CD14-positive monocyte (primary cell): ENCODE results near the gene PIGR. TPM values are rescaled to one million over a fixed set of nuclear protein-coding genes. Genes with fewer than 3 reads are reported as not detected.

Experiments used
- DNase-seq, 3 donors: peaks; one replicate each; pipeline ENCODE4 v3.0.0-alpha.2; 2011 to 2022
- H2AFZ ChIP-seq: 2 replicates; pipeline ENCODE4 v1.6.0; 2012; ENCODE audit warnings: mild to moderate bottlenecking, low read depth, low read length, inconsistent platforms; ENCODE audit not compliant: insufficient read depth, poor library complexity, severe bottlenecking
- H3K27ac ChIP-seq, 2 donors: 1 replicate in 1 of 2; 2 replicates in 1 of 2; pipeline ENCODE4 v1.5.1; 2012 to 2013; ENCODE audit warnings: low read length in 2 of 2, control low read depth in 1 of 2, inconsistent platforms in 1 of 2, low read depth in 1 of 2, mild to moderate bottlenecking in 1 of 2
- H3K27me3 ChIP-seq, 2 donors: one replicate each; pipeline versions ENCODE4 v1.6.0 to v1.6.1; 2011 to 2013; ENCODE audit warnings: low read length in 2 of 2; ENCODE audit not compliant: control insufficient read depth in 2 of 2, insufficient read depth in 2 of 2
- H3K36me3 ChIP-seq, 2 donors: replicated peaks in 1 of 2; 1 replicate in 1 of 2; 2 replicates in 1 of 2; pipeline versions ENCODE4 v1.5.1 to v1.6.1; 2012 to 2013; ENCODE audit warnings: low read length in 2 of 2, control low read depth in 1 of 2, inconsistent platforms in 1 of 2, mild to moderate bottlenecking in 1 of 2; ENCODE audit not compliant: insufficient read depth in 2 of 2, control insufficient read depth in 1 of 2
- H3K4me1 ChIP-seq, 2 donors: 1 replicate in 1 of 2; 2 replicates in 1 of 2; pipeline versions ENCODE4 v1.5.1 to v1.6.1; 2012 to 2013; ENCODE audit warnings: low read length in 2 of 2, control low read depth in 1 of 2, inconsistent platforms in 1 of 2, mild to moderate bottlenecking in 1 of 2, moderate library complexity in 1 of 2; ENCODE audit not compliant: insufficient read depth in 2 of 2, control insufficient read depth in 1 of 2
- H3K4me2 ChIP-seq: replicated peaks from 2 replicates; pipeline ENCODE3; 2012; ENCODE audit warnings: low read length, moderate library complexity, mild to moderate bottlenecking; ENCODE audit not compliant: poor library complexity, severe bottlenecking; ENCODE audit errors: extremely low read depth
- H3K4me3 ChIP-seq, 3 experiments: fragments of 200-600 bp in 1 of 3; sonication (generic) in 1 of 3; replicated peaks in 1 of 3; 1 replicate in 2 of 3; 2 replicates in 1 of 3; pipeline ENCODE4 v1.5.1; 2011 to 2013; ENCODE audit warnings: low read length in 3 of 3, mild to moderate bottlenecking in 3 of 3, control low read depth in 2 of 3, low read depth in 2 of 3, inconsistent platforms in 1 of 3, moderate library complexity in 1 of 3
- H3K79me2 ChIP-seq: 2 replicates; pipeline ENCODE4 v1.6.0; 2012; ENCODE audit warnings: mild to moderate bottlenecking, control low read depth, inconsistent platforms, low read length, moderate library complexity; ENCODE audit not compliant: insufficient read depth
- H3K9ac ChIP-seq: 2 replicates; pipeline ENCODE4 v1.6.0; 2017; ENCODE audit warnings: low read length, mild to moderate bottlenecking; ENCODE audit not compliant: insufficient read depth, poor library complexity, severe bottlenecking
- H3K9me3 ChIP-seq, 2 donors: replicated peaks in 1 of 2; 1 replicate in 1 of 2; 2 replicates in 1 of 2; pipeline versions ENCODE4 v1.5.1 to v1.6.1; 2012 to 2013; ENCODE audit warnings: low read length in 2 of 2, control low read depth in 1 of 2; ENCODE audit not compliant: control insufficient read depth in 1 of 2, insufficient read depth in 1 of 2
- H4K20me1 ChIP-seq: 2 replicates; pipeline ENCODE4 v1.6.0; 2012; ENCODE audit warnings: mild to moderate bottlenecking, low read length, control low read depth, moderate library complexity; ENCODE audit not compliant: insufficient read depth
- H3K27ac Mint-ChIP-seq, 7 donors: one replicate each; pipeline ENCODE4 v1.8.0; 2020; ENCODE audit warnings: mild to moderate bottlenecking in 7 of 7, mixed read lengths in 7 of 7, moderate library complexity in 6 of 7, inconsistent platforms in 2 of 7
- H3K27me3 Mint-ChIP-seq, 3 donors: one replicate each; pipeline ENCODE4 v1.8.0; 2021 to 2022; ENCODE audit warnings: low read depth in 3 of 3, mild to moderate bottlenecking in 3 of 3, mixed read lengths in 3 of 3, moderate library complexity in 3 of 3, inconsistent platforms in 1 of 3
- H3K36me3 Mint-ChIP-seq, 2 donors: one replicate each; pipeline ENCODE4 v1.8.0; 2020; ENCODE audit warnings: mixed read lengths in 2 of 2, inconsistent platforms in 1 of 2, mild to moderate bottlenecking in 1 of 2
- H3K4me1 Mint-ChIP-seq: one replicate; pipeline ENCODE4 v1.8.0; 2020; ENCODE audit warnings: mild to moderate bottlenecking, mixed read lengths
- H3K4me3 Mint-ChIP-seq, 2 donors: one replicate each; pipeline ENCODE4 v1.8.0; 2020; ENCODE audit warnings: mild to moderate bottlenecking in 2 of 2, mixed read lengths in 2 of 2, moderate library complexity in 1 of 2
- H3K9me3 Mint-ChIP-seq, 7 donors: one replicate each; pipeline ENCODE4 v1.8.0; 2020 to 2022; ENCODE audit warnings: mixed read lengths in 7 of 7, mild to moderate bottlenecking in 6 of 7, moderate library complexity in 6 of 7, inconsistent platforms in 2 of 7
- CTCF ChIP-seq: fragments of 200-600 bp; IDR thresholded peaks from one replicate; pipeline ENCODE4 v1.8.0; 2022; ENCODE audit warnings: antibody characterized with exemption, mild to moderate bottlenecking
- WGBS: methylation state at CpG from one replicate; pipeline ENCODE4 v1.1.5; 2013; ENCODE audit warnings: missing lambda C conversion rate; ENCODE audit not compliant: insufficient coverage; 5-methylcytosine and 5-hydroxymethylcytosine counted together
- intact Hi-C, 2 donors: fragments of 100-400 bp; cut with micrococcal nuclease; formaldehyde crosslinking; loops; one replicate each; pipeline versions ENCODE4 v1.15.0 to v1.15.1; 2023
- polyA plus RNA-seq, 3 donors: library from polyadenylated mRNA; depleted of rRNA in 1 of 3; unstranded in 2 of 3; stranded (reverse) in 1 of 3; fragments of 300-500 nt in 2 of 3; fragments of >200 nt in 1 of 3; fragmentation: Illumina TruSeq in 2 of 3; gene quantifications; 1 replicate in 2 of 3; 2 replicates in 1 of 3; pipeline ENCODE4 v1.2.3, GENCODE V29; 2012 to 2021

PIGR gene
- polyA plus RNA-seq, 3 donors: 0.01 TPM; not detected in 2

DNA sequence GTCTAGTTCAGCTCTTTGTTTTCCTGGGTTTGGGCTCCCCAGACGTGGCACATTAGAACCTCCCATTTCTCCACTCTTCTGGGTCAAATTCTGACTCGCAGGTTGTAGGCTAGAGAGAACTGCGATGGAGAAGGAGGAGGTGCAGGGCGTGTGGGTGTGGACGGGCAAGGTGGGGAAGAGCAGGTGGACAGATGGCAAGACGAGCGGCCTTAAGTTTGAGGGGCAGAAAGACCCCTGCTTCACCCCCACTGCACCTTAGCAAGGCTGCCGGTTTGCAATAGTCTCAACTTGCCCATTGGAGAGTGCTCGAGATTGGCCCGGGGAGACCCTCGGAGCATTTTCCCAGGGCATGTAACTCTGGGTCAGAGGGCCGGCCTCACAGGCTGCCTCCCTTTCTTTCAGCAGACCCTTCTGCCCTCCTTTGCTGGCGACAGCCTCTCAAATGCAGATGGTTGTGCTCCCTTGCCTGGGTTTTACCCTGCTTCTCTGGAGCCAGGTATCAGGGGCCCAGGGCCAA is 47.3 kb downstream of the PIGR start:
- peaks cover 0 to 1% (median 0%) of the 10 kb centered on the region in 7 donors for H3K9me3 Mint-ChIP-seq
- peaks cover 1 to 12% (median 10%) of the 10 kb centered on the region in 3 donors for H3K27me3 Mint-ChIP-seq
- 91% methylated on average over 6 of the region's 13 CpGs for WGBS
- H3K4me3 Mint-ChIP-seq: no peak overlapping the region
- no peaks in the 10 kb centered on the region for H3K36me3 ChIP-seq
- H3K9me3 ChIP-seq: no peaks in the 10 kb centered on the region
- no peak for DNase-seq
- intact Hi-C loops: no loop called here
- H3K9ac ChIP-seq: no peak overlapping the region
- H3K4me1 ChIP-seq: no peaks in the 10 kb centered on the region
- TF ChIP-seq CTCF: no peak
- no peak overlapping the region for H3K4me3 ChIP-seq
- H3K27ac Mint-ChIP-seq: no peak overlapping the region
- no peak overlapping the region for H3K4me2 ChIP-seq
- H3K27me3 ChIP-seq: no peaks in the 10 kb centered on the region
- no peaks in the 10 kb centered on the region for H3K36me3 Mint-ChIP-seq
- no peak overlapping the region for H3K27ac ChIP-seq
- no peaks in the 10 kb centered on the region for H3K4me1 Mint-ChIP-seq
- H2AFZ ChIP-seq: no peak overlapping the region
- no peaks in the 10 kb centered on the region for H3K79me2 ChIP-seq
- no peaks in the 10 kb centered on the region for H4K20me1 ChIP-seq

- DNase-seq: no peak
- H2AFZ ChIP-seq: no peak overlapping the region
- H4K20me1 ChIP-seq: no peaks in the 10 kb centered on the region
- intact Hi-C loops: no loop called here
- no peak overlapping the region for H3K9ac ChIP-seq
- Mint-ChIP-seq H3K9me3 (peaks cover 0 to 1% (median 0%) of the 10 kb centered on the region in 7 donors), H3K27ac (no peak overlapping the region), H3K4me3 (peak overlapping the region in 1 of 2 donors; percentile 11), H3K36me3 (no peaks in the 10 kb centered on the region), H3K27me3 (peaks cover 1 to 9% (median 8%) of the 10 kb centered on the region in 3 donors), H3K4me1 (peaks cover 3% of the 10 kb centered on the region)
- H3K9me3 ChIP-seq: no peaks in the 10 kb centered on the region
- H3K4me3 ChIP-seq: no peak overlapping the region
- no peak overlapping the region for H3K27ac ChIP-seq
- H3K4me2 ChIP-seq: no peak overlapping the region
- no peak for TF ChIP-seq CTCF
- H3K27me3 ChIP-seq: no peaks in the 10 kb centered on the region
- WGBS: 90% methylated on average over 7 of the region's 11 CpGs
- H3K36me3 ChIP-seq: no peaks in the 10 kb centered on the region
- H3K4me1 ChIP-seq: no peaks in the 10 kb centered on the region
- no peaks in the 10 kb centered on the region for H3K79me2 ChIP-seq
These were observed 48.0 kb downstream of the PIGR start for GRCh38 chr1:206898089-206898914.
